Esophagus muscularis mucosa (tissue), 4 donors: Measurements from ENCODE around the gene SLCO4A1.

Experiments
- EP300 ChIP-seq: sonication (generic); formaldehyde crosslinking; IDR thresholded peaks from one replicate; pipeline ENCODE4 v1.6.1; 2017; ENCODE audit warnings: antibody characterized with exemption
- POLR2A ChIP-seq: fragments of 450-650 bp; IDR thresholded peaks from one replicate; pipeline ENCODE4 v1.6.1; 2017; ENCODE audit warnings: antibody characterized with exemption, moderate library complexity, mild to moderate bottlenecking, low read depth
- TF ChIP-seq, protein P1 (sequence below), 3 experiments: fragments of 200-600 bp in 2 of 3; fragments of 450-650 bp in 1 of 3; sonication (generic) in 2 of 3; IDR thresholded peaks; one replicate each; pipeline ENCODE4 v1.5.1; 2017 to 2019; ENCODE audit warnings: antibody characterized with exemption in 3 of 3, mild to moderate bottlenecking in 2 of 3, moderate library complexity in 1 of 3

DNA sequence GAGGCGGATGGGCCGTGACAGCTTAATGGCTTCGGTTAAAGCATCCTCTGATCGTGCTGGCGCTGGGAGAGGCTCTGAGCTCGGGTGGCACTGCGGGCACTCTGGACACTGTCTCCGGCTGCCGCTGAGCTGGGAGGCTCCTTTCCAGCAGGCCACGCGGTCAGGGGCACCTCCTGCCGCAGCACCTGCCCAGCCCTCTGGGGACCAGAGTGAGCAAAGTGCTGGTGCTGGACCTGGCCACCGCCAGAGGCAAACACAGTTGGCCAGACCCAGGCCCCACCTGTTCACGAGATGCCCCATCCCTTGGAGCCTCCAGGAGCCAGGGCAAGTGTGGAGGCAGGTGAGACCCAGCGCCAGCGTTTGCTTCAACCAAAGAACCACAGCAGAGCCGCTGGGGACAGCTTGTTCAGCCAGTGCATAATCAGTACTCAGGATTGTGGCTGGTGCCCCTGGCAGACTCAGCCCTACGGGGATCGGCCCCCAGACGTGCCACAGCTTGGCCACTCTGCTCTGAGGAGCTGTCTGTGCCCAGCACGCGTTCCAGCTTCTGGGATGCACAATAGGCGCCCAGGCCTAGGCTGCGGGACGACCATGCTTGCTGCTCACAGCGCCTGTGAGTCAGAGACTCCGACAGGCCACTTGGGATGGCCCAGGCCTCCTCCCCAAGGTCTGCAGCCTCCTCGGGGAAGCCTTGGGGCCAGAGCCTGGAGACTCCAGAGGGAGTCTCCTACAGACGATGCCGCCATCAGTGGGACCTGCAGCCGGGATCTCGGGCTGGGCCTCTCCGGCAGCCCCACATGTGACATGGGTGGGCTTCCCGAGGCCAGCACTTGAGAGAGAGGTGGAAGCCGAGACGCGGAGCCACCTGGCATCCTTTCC lies 38.2 kb upstream of the SLCO4A1 start:
- TF ChIP-seq POLR2A, result no peak
- TF ChIP-seq, protein P1, sequence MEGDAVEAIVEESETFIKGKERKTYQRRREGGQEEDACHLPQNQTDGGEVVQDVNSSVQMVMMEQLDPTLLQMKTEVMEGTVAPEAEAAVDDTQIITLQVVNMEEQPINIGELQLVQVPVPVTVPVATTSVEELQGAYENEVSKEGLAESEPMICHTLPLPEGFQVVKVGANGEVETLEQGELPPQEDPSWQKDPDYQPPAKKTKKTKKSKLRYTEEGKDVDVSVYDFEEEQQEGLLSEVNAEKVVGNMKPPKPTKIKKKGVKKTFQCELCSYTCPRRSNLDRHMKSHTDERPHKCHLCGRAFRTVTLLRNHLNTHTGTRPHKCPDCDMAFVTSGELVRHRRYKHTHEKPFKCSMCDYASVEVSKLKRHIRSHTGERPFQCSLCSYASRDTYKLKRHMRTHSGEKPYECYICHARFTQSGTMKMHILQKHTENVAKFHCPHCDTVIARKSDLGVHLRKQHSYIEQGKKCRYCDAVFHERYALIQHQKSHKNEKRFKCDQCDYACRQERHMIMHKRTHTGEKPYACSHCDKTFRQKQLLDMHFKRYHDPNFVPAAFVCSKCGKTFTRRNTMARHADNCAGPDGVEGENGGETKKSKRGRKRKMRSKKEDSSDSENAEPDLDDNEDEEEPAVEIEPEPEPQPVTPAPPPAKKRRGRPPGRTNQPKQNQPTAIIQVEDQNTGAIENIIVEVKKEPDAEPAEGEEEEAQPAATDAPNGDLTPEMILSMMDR (IDR thresholded peaks at IDR 0.05), result no peak
- TF ChIP-seq EP300, result no peak
